GM21360 (cell line): ENCODE measurements around the gene SOX1.

Experiments used
- ATAC-seq: cut with Tn5 transposase; IDR thresholded peaks from one replicate; pipeline ENCODE4 v1.9.1; 2021; ENCODE audit warnings: mild to moderate bottlenecking, moderate library complexity; ENCODE audit not compliant: unreplicated experiment

Gene SOX1

GRCh38 chr13:112058519-112058873, 8.5 kb upstream of the SOX1 start:
- ATAC-seq, result no peak

DNA sequence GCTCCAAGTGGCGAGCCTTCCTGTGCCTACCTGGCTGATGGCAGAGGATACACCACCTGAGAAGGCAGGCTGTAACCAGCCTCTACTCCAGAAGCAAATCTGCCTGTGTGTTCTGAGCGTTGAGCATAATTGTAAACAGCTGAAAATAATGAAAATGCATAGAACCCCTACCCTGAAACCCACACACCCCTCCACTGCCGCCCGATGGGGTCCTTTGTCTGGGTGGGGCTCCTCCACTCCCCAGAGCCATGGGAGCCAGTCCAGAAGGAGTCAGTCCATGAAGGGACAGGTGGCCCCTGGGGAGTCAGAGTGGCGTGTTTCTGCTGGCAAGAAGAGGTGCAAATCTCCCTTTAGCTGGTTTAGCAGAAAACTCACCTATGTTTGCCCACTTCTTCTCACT, 8.0 kb upstream of the SOX1 start:
- no peak for ATAC-seq

DNA sequence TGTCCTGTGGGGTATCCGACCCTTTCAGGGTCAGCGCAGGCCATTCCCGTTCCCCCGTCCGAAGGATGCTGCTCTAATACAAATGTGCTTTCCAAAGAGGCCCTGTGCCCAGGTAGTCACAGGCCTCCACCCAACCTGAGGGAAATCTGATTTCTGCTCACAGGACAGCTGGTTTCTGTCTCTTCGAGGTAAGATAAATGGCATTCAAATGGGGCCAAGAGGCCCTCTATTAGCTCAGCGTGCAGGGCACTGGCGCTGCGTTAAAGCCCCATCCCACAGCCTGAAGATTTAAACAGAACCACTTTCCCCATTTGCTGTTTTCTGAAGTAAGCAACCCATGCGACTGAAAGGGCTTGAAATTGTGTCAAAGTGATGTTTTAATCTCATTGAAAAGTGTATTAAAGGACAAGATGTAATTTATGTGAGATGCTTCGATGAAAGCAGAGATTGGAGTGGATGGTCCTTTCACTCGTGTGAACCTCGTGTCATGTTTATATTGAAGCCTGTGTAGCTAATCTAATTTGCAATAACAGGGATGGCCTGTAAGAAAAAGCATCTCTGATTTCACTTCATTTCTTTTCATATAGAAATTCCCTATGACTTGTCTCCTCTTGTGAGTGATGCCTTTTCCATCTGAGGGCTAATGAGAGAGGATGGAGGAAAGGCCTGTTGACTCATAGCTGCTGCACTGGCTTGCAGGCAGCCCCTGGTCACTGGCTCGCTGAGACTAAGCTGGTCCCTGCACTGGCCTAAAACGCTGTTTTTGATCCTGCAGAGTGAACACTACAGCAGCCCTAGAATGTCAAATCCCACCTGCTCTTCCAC, 7.3 kb upstream of the SOX1 start:
- no peak for ATAC-seq

DNA sequence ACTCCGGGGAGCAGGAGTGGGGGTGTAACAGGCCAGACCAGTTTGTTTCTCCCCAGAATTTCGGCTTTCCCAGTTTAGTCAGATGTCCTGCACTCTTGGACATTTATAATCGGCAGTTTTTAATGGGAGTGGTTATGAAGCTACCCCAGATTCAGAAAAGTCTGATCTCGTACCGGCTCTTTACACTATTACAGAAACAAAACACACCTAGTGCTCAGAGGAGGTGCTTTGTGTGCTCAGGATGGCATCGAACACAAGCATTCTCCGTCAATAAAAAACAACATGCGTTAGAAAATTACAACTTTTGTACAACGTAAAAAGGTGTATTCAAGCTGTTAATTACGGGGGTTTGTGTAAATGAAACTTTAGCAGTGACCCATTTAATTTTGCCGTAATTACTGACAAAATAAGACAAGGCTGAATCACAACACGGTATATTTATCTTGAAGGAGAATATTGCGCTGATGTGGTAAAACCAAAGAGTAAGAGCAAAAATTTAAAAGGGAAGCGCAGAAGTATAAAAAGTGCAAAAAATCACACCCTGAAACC, 6.6 kb upstream of the SOX1 start:
- no peak for ATAC-seq

GRCh38 chr13:112060899-112061366, 6.0 kb upstream of the SOX1 start:
- no peak for ATAC-seq

GRCh38 chr13:112061367-112062061, 5.4 kb upstream of the SOX1 start:
- no peak for ATAC-seq

DNA sequence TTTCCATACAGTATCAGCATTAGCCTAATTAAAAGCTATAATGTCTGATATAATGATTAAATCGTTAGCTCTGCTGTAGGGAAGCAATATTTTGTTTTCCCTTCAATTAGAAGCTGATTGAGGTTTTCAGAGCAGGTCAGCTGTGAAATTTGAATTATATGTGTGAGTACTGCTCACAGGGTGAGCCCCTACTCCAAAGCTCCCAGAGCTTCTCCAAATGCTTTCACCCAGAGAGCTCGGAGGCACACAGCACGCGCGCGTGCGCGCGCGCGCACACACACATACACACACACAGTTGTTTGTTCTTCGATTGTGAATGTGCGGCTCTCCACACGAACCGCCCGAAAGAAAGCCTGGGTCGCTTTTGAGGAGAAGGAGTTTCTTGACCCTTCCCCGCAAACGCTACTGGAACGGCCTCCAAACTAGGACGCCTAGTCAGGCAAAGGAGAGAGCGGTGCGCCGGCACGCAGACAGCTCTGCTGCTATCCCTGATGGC, 4.8 kb upstream of the SOX1 start:
- no peak for ATAC-seq

DNA sequence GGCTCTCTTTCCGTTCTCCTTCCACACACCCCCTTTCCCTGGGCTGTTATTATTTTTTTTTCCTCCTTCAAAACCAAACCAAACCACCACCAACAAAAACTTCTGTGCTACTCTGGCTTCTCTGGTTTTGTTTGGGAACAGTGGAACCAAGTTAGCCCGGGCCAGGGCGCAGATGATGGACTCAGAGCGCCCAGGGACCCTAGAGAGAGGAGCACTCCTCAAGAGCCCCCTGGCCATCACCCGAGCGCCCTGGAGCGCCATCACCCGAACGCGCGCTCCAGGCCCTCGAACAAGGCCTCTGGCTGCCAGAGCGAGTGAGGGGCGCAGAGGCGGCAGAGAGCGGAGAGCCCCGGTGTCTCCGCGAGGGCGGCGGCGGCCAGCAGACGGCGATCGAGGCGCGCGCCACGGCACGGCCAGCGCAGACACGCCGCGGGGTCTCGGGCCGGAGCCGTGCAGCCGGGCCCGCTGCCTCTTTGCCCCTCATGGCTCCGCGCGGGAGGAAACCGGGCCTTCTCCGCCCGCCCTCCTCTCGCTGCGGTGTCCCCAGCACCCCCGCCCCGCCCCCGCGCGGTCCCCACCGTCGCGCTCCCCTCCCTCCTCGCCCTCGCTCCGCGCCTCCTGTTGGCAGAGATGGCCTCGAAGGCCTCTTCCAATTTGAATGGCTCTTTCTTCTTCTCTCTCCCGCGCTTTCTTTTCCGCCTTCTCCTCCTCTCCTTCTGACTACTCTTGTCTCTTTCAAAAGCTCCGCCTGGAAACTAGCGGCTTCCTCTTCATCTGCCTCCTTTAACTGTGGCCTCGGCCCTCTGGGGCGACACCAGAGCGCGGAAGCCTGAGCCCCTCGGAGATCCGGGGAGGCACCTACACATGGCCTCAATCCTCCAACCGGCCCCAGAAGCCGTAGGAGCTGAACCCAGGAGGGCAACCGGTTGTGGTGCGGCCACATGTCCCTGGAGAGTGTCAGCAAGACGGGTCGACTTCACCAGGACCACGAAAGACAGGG, 4.1 kb upstream of the SOX1 start:
- no peak for ATAC-seq

GRCh38 chr13:112063807-112064206, 3.1 kb upstream of the SOX1 start:
- ATAC-seq, result no peak

- no peak for ATAC-seq
These were observed 2.7 kb upstream of the SOX1 start for GRCh38 chr13:112064222-112064621.

DNA sequence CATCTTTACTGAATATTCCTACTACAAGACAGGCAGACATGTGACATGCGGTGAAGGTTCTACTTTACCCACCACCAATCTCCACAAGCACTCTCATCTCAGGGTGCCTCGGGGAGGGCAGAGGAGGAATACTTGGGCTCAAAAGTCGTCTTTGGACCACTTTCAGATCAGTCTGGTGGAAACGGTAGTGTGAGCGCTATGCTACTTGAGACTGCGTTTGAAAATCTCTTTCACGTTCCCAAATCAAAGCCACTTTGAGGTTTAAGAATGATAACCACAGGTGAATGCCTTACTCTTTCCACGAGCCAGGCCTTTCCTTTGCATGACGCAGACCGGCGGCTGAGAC, 1.5 kb upstream of the SOX1 start:
- no peak for ATAC-seq

- ATAC-seq, result no peak
These were observed 904 bp upstream of the SOX1 start for GRCh38 chr13:112065867-112066623.

- no peak for ATAC-seq
These were observed 335 bp upstream of the SOX1 start for GRCh38 chr13:112066624-112067004.

DNA sequence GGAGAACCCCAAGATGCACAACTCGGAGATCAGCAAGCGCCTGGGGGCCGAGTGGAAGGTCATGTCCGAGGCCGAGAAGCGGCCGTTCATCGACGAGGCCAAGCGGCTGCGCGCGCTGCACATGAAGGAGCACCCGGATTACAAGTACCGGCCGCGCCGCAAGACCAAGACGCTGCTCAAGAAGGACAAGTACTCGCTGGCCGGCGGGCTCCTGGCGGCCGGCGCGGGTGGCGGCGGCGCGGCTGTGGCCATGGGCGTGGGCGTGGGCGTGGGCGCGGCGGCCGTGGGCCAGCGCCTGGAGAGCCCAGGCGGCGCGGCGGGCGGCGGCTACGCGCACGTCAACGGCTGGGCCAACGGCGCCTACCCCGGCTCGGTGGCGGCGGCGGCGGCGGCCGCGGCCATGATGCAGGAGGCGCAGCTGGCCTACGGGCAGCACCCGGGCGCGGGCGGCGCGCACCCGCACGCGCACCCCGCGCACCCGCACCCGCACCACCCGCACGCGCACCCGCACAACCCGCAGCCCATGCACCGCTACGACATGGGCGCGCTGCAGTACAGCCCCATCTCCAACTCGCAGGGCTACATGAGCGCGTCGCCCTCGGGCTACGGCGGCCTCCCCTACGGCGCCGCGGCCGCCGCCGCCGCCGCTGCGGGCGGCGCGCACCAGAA, 1.1 kb downstream of the SOX1 start:
- ATAC-seq, result no peak

- ATAC-seq, result no peak
These were observed 1.7 kb downstream of the SOX1 start for GRCh38 chr13:112068540-112069060.

GRCh38 chr13:112069061-112069844, 2.3 kb downstream of the SOX1 start:
- ATAC-seq, result no peak

- ATAC-seq, result no peak
These were observed 2.9 kb downstream of the SOX1 start for GRCh38 chr13:112069845-112070251.

DNA sequence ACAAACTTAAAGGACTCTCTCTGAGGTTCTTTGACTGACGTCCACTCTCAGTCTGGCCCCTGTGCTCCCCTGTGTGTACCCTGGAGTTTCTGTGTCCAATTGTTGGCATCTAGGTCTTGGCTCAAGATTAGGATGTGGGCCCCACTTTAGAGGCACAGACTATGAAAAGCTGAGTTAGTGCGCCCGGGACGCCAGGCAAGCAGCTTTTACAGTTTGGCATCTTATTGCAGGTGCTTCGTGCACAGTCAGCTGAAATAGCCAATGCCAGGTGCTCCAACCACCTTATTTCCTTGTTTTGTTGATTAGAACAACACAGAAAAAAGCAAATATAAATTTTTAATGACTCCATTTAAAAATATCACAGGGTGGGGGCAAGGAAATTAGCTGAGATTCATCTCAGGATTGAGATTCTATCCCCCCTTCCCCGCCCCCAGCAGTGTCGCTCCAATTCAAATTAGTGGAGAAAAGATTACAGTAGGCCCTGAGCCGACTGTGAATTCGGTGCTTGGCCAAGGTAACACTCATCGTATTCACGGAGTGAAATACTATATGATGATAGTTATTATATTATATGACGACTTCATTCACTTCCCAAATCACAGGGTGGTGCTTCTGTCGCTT, 4.3 kb downstream of the SOX1 start:
- no peak for ATAC-seq
